Measurements from ENCODE around the gene ZBTB45. TPM values are rescaled to one million over a fixed set of nuclear protein-coding genes. Genes with fewer than 3 reads are reported as not detected.
A peak's percentile ranks its signal among the peaks of the same experiment; 100 is the strongest.
"Not testable (repeated sequence)": the region's sequence is repeated elsewhere in the genome, so short reads cannot be mapped to it uniquely, and the experiment has no call there.

ZBTB45 gene
- total RNA-seq, 1 donor from 2014 or later, result 17.2 TPM

GRCh38 chr19:58474997-58475713, 44.5 kb downstream of the ZBTB45 start:
- Mint-ChIP-seq H3K27ac (ENCODE audit: unreplicated experiment) (peak overlapping the region; percentile 98), H3K4me1 (ENCODE audit: unreplicated experiment) (peaks cover 20% of the 10 kb centered on the region), H3K4me3 (ENCODE audit: unreplicated experiment) (peak overlapping the region; percentile 90), H3K27me3 (ENCODE audit: unreplicated experiment) (no peaks in the 10 kb centered on the region), H3K9me3 (ENCODE audit: unreplicated experiment) (no peaks in the 10 kb centered on the region), H3K36me3 (ENCODE audit: unreplicated experiment) (peaks cover 11% of the 10 kb centered on the region)
- TF ChIP-seq CTCF (IDR thresholded peaks at IDR 0.05), result no peak
- DNase-seq (ENCODE audit: extremely low spot score, unreplicated experiment), result no peak

GRCh38 chr19:58474291-58474996, 45.2 kb downstream of the ZBTB45 start:
- TF ChIP-seq CTCF (IDR thresholded peaks at IDR 0.05), result no peak

GRCh38 chr19:58473775-58474174, 45.8 kb downstream of the ZBTB45 start:
- DNase-seq (ENCODE audit: extremely low spot score, unreplicated experiment), result no peak
- H3K27me3 Mint-ChIP-seq (ENCODE audit: unreplicated experiment), result no peaks in the 10 kb centered on the region
- peaks cover 11% of the 10 kb centered on the region for H3K36me3 Mint-ChIP-seq (ENCODE audit: unreplicated experiment)
- no peak overlapping the region for H3K27ac Mint-ChIP-seq (ENCODE audit: unreplicated experiment)
- no peak for TF ChIP-seq CTCF (IDR thresholded peaks at IDR 0.05)
- H3K4me1 Mint-ChIP-seq (ENCODE audit: unreplicated experiment), result peaks cover 20% of the 10 kb centered on the region
- no peak overlapping the region for H3K4me3 Mint-ChIP-seq (ENCODE audit: unreplicated experiment)
- H3K9me3 Mint-ChIP-seq (ENCODE audit: unreplicated experiment), result no peaks in the 10 kb centered on the region

More at GRCh38 chr19:58474291-58474996, 45.2 kb downstream of the ZBTB45 start:
- Mint-ChIP-seq H3K27ac (ENCODE audit: unreplicated experiment) (peak overlapping the region; percentile 32), H3K4me1 (ENCODE audit: unreplicated experiment) (peaks cover 20% of the 10 kb centered on the region), H3K27me3 (ENCODE audit: unreplicated experiment) (no peaks in the 10 kb centered on the region), H3K4me3 (ENCODE audit: unreplicated experiment) (peak overlapping the region; percentile 6), H3K9me3 (ENCODE audit: unreplicated experiment) (no peaks in the 10 kb centered on the region), H3K36me3 (ENCODE audit: unreplicated experiment) (peaks cover 11% of the 10 kb centered on the region)
- no peak for DNase-seq (ENCODE audit: extremely low spot score, unreplicated experiment)

GRCh38 chr19:58471736-58472135, 47.9 kb downstream of the ZBTB45 start:
- no peak overlapping the region for H3K4me3 Mint-ChIP-seq (ENCODE audit: unreplicated experiment)
- H3K4me1 Mint-ChIP-seq (ENCODE audit: unreplicated experiment), result peaks cover 30% of the 10 kb centered on the region
- no peak for DNase-seq (ENCODE audit: extremely low spot score, unreplicated experiment)
- peaks cover 11% of the 10 kb centered on the region for H3K36me3 Mint-ChIP-seq (ENCODE audit: unreplicated experiment)
- no peak overlapping the region for H3K27ac Mint-ChIP-seq (ENCODE audit: unreplicated experiment)
- no peaks in the 10 kb centered on the region for H3K27me3 Mint-ChIP-seq (ENCODE audit: unreplicated experiment)
- H3K9me3 Mint-ChIP-seq (ENCODE audit: unreplicated experiment), result no peaks in the 10 kb centered on the region
- no peak for TF ChIP-seq CTCF (IDR thresholded peaks at IDR 0.05)

- Mint-ChIP-seq H3K36me3 (ENCODE audit: unreplicated experiment) (peaks cover 11% of the 10 kb centered on the region), H3K4me1 (ENCODE audit: unreplicated experiment) (peaks cover 28% of the 10 kb centered on the region)
- not testable (repeated sequence) for H3K9me3 Mint-ChIP-seq (ENCODE audit: unreplicated experiment); H3K4me3 Mint-ChIP-seq (ENCODE audit: unreplicated experiment); H3K27ac Mint-ChIP-seq (ENCODE audit: unreplicated experiment); H3K27me3 Mint-ChIP-seq (ENCODE audit: unreplicated experiment); DNase-seq (ENCODE audit: extremely low spot score, unreplicated experiment)
These were observed 48.6 kb downstream of the ZBTB45 start for GRCh38 chr19:58470837-58471543.

Measured in osteocyte (in vitro differentiated cells).